Smooth muscle cell of the brain vasculature (primary cell): ENCODE results near the gene MAPK9.
"Not testable (repeated sequence)": the region's sequence is repeated elsewhere in the genome, so short reads cannot be mapped to it uniquely, and the experiment has no call there.

Experiments used
- DNase-seq: peaks from one replicate; pipeline ENCODE4 v3.0.0-alpha.2; 2012; ENCODE audit warnings: low read depth, low spot score

MAPK9 gene

GRCh38 chr5:180235077-180235476, 56.8 kb downstream of the MAPK9 start:
- no peak for DNase-seq

GRCh38 chr5:180234271-180234670, 57.6 kb downstream of the MAPK9 start:
- no peak for DNase-seq

GRCh38 chr5:180233729-180234128, 58.2 kb downstream of the MAPK9 start:
- DNase-seq: no peak

GRCh38 chr5:180230017-180230416, 61.9 kb downstream of the MAPK9 start:
- DNase-seq: no peak

- DNase-seq: no peak
Observed at GRCh38 chr5:180222056-180222455, 69.8 kb downstream of the MAPK9 start.

- no peak for DNase-seq
Observed at GRCh38 chr5:180217797-180218196, 74.1 kb downstream of the MAPK9 start.

GRCh38 chr5:180216646-180217171, 75.2 kb downstream of the MAPK9 start:
- DNase-seq: no peak

GRCh38 chr5:180215783-180216630, 75.9 kb downstream of the MAPK9 start:
- no peak for DNase-seq

- no peak for DNase-seq
Observed at GRCh38 chr5:180214870-180215770, 76.8 kb downstream of the MAPK9 start.

GRCh38 chr5:180213657-180214207, 78.2 kb downstream of the MAPK9 start:
- DNase-seq: no peak

GRCh38 chr5:180213256-180213600, 78.7 kb downstream of the MAPK9 start:
- DNase-seq: no peak

- no peak for DNase-seq
Observed at GRCh38 chr5:180212363-180213255, 79.3 kb downstream of the MAPK9 start.

- no peak for DNase-seq
Observed at GRCh38 chr5:180211761-180212035, 80.2 kb downstream of the MAPK9 start.

GRCh38 chr5:180210961-180211760, 80.7 kb downstream of the MAPK9 start:
- DNase-seq: no peak

GRCh38 chr5:180210077-180210476, 81.8 kb downstream of the MAPK9 start:
- DNase-seq: not testable (repeated sequence)

GRCh38 chr5:180209137-180209581, 82.7 kb downstream of the MAPK9 start, which contains the start of gene RASGEF1C:
TSS of gene RASGEF1C (minus strand) at chr5:180209211. CDS start at chr5:180138052, 71,159 bp downstream.
- peak; percentile 12 for DNase-seq

- DNase-seq: no peak
Observed at GRCh38 chr5:180208435-180209081, 83.3 kb downstream of the MAPK9 start.

GRCh38 chr5:180208038-180208434, 83.8 kb downstream of the MAPK9 start:
- DNase-seq: no peak

GRCh38 chr5:180207593-180207992, 84.3 kb downstream of the MAPK9 start:
- no peak for DNase-seq

- no peak for DNase-seq
Observed at GRCh38 chr5:180206993-180207392, 84.9 kb downstream of the MAPK9 start.
